ENCODE measurements around the gene ZFHX3.
A peak's percentile ranks its signal among the peaks of the same experiment; 100 is the strongest.

- TF ChIP-seq, protein P1, sequence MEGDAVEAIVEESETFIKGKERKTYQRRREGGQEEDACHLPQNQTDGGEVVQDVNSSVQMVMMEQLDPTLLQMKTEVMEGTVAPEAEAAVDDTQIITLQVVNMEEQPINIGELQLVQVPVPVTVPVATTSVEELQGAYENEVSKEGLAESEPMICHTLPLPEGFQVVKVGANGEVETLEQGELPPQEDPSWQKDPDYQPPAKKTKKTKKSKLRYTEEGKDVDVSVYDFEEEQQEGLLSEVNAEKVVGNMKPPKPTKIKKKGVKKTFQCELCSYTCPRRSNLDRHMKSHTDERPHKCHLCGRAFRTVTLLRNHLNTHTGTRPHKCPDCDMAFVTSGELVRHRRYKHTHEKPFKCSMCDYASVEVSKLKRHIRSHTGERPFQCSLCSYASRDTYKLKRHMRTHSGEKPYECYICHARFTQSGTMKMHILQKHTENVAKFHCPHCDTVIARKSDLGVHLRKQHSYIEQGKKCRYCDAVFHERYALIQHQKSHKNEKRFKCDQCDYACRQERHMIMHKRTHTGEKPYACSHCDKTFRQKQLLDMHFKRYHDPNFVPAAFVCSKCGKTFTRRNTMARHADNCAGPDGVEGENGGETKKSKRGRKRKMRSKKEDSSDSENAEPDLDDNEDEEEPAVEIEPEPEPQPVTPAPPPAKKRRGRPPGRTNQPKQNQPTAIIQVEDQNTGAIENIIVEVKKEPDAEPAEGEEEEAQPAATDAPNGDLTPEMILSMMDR (IDR thresholded peaks at IDR 0.05), result peak in 1 of 4 experiments; percentile 15
- TF ChIP-seq POLR2A (IDR thresholded peaks at IDR 0.05), result peak; percentile 30 to 42
Observed at GRCh38 chr16:73047536-73048291, at the start of gene ZFHX3.

All from uterus (tissue), 2 donors.